ENCODE results near the gene NABP2. TPM values are rescaled to one million over a fixed set of nuclear protein-coding genes. Genes with fewer than 3 reads are reported as not detected.

The NABP2 gene
- total and polyA plus RNA-seq, 10 of the 15 experiments (the other 5 are each of a cell fraction or from before 2014, with no cell fraction given), result 20.7 to 97.9 (median 60.9) TPM

GRCh38 chr12:56243731-56244181, 19.6 kb downstream of the NABP2 start:
- peaks cover 12 to 27% of the 10 kb centered on the region in 2 experiments for H3K36me3 ChIP-seq (ENCODE audit: control insufficient read depth in 2 of 2, insufficient read depth in 2 of 2, low read length in 1 of 2)
- POLR2A ChIA-PET, result interaction anchor here (1.0 kb wide), 1 partner anchor 22 kb away, joined by 4 read pairs; the partner anchor contains the start of gene RNF41
- no peak overlapping the region for H3K27ac ChIP-seq (ENCODE audit: control insufficient read depth, insufficient read depth)
- no peaks in the 10 kb centered on the region for H3K4me1 ChIP-seq (ENCODE audit: control insufficient read depth, insufficient read depth, low read length)
- CTCF ChIA-PET, result interaction anchor here (1.0 kb wide), 1 partner anchor 220 kb away, joined by 3 read pairs; no protein-coding TSS in a partner anchor
- no peaks in the 10 kb centered on the region for H3K79me2 ChIP-seq (ENCODE audit: control insufficient read depth, insufficient read depth, low read length)
- H3K9me3 ChIP-seq (replicated peaks; ENCODE audit: control insufficient read depth, insufficient read depth, low read length), result no peaks in the 10 kb centered on the region
- WGBS (ENCODE audit: insufficient coverage, insufficient replicate concordance, low lambda C conversion rate, missing lambda C conversion rate), result 69% methylated on average over 3 of the region's 3 CpGs
- TF ChIP-seq CHD4 (IDR thresholded peaks at IDR 0.05) (no peak), USF1 (IDR thresholded peaks at IDR 0.05; ENCODE audit: borderline replicate concordance, extremely low read length, insufficient read depth, low read depth, low read length) (no peak), NBN (IDR thresholded peaks at IDR 0.05) (no peak), HDAC2 (IDR thresholded peaks at IDR 0.05) (no peak), USF2 (IDR thresholded peaks at IDR 0.05; ENCODE audit: borderline replicate concordance, low read depth, low read length) (no peak), BCLAF1 (IDR thresholded peaks at IDR 0.05) (no peak), E4F1 (IDR thresholded peaks at IDR 0.05; ENCODE audit: borderline replicate concordance, partially characterized antibody) (no peak), BCL3 (IDR thresholded peaks at IDR 0.05; ENCODE audit: borderline replicate concordance, insufficient read depth, low read depth, low read length, poor library complexity, severe bottlenecking) (no peak), ZSCAN29 (IDR thresholded peaks at IDR 0.05) (no peak), SMC3 (IDR thresholded peaks at IDR 0.05; ENCODE audit: borderline replicate concordance, low read length) (no peak), POLR2A (IDR thresholded peaks at IDR 0.05; ENCODE audit: low read depth, low read length) (no peak), NR2C1 (IDR thresholded peaks at IDR 0.05) (no peak), RAD51 (IDR thresholded peaks at IDR 0.05) (no peak), CBX3 (IDR thresholded peaks at IDR 0.05; ENCODE audit: borderline replicate concordance, low read depth) (no peak), GATAD2B (conservative IDR thresholded peaks at IDR 0.05; ENCODE audit: low read depth) (no peak), TCF3 (IDR thresholded peaks at IDR 0.05; ENCODE audit: borderline replicate concordance, insufficient read depth, low read depth, low read length) (no peak), POLR2AphosphoS2 (IDR thresholded peaks at IDR 0.05; ENCODE audit: low read depth, low read length) (no peak)
- H3K27me3 ChIP-seq (replicated peaks in 1 of 2; ENCODE audit: control insufficient read depth in 2 of 2, insufficient read depth in 2 of 2, low read length in 1 of 2), result no peaks in the 10 kb centered on the region
- H2AFZ ChIP-seq (ENCODE audit: control insufficient read depth, low read depth, low read length), result no peak overlapping the region
- RAD21 ChIA-PET (ENCODE audit: unreplicated experiment), result no interaction called here
- ATAC-seq, result no peak
- intact Hi-C loops (cut with micrococcal nuclease; ENCODE audit: unreplicated experiment) (no loop called here), in situ Hi-C loops (cut with MboI) (no loop called here)
- no peak overlapping the region for H3K9ac ChIP-seq (ENCODE audit: control insufficient read depth, insufficient read depth, low read length)
- SMC1A ChIA-PET (ENCODE audit: uncharacterized antibody, unreplicated experiment), result interaction anchor here (0.5 kb wide), 1 partner anchor 15 kb away, joined by 3 read pairs; no protein-coding TSS in a partner anchor
- H4K20me1 ChIP-seq (ENCODE audit: control insufficient read depth, insufficient read depth), result no peaks in the 10 kb centered on the region
- no peak overlapping the region for H3K4me2 ChIP-seq (ENCODE audit: control insufficient read depth, insufficient read depth)
- H3K4me3 ChIP-seq, result no peak overlapping the region
- BruUV-seq (replicated peaks), result no TSS peak
- FAIRE-seq, result no peak
- no peak for DNase-seq (ENCODE audit: low read depth, low spot score)

All from GM12878 (cell line).